Stimulated activated CD8-positive, alpha-beta memory T cell treated with anti-CD3 and anti-CD28 coated beads, Interleukin-4, amount 100 ng/mL, for 1 hour (primary cell): ENCODE measurements around the gene CLRN1.

Experiments used
- DNase-seq, 2 donors: peaks; one replicate each; pipeline ENCODE4 v3.0.0-alpha.2; 2020; ENCODE audit warnings: low read depth in 2 of 2, low spot score in 1 of 2

Gene CLRN1

GRCh38 chr3:150878290-150878689, 94.2 kb downstream of the CLRN1 start:
- no peak for DNase-seq

GRCh38 chr3:150877303-150877702, 95.2 kb downstream of the CLRN1 start:
- DNase-seq: no peak

- no peak for DNase-seq
These were observed 95.8 kb downstream of the CLRN1 start for GRCh38 chr3:150876611-150877265.
